ENCODE data around the gene CBX2.

CBX2 gene

DNA sequence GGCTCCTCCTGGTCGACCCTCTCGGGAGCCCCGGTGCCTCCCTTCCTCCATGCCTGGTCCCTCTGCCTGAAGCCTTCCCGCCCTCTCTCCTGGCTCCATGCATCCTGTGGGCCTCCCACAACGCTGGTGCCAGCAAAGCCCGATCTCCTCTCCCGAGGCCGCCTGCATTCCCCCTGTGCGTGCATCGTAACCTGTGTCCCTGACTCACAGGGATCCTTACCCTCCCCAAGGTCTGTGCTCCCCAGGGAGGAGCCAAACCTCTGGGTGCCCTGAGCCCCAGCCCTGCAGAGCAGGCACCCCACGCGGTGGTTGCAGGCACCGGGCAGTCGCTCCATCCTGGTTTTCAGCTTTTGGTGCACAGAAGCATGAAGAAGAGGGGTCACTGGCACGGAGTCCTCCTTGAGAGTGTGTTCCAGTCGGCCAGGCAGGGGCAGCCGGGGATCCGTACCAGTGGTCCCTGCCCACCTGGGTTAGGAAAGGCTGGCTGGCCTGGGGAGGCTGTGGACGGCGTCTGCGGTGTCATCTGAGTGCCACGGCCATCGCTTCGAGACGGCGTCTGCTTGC lies 49.0 kb upstream of the CBX2 start:
- ATAC-seq: peak; percentile 57
- TF ChIP-seq OSR1 (CRISPR knock-in tag; IDR thresholded peaks at IDR 0.05) (no peak), TCF4 (CRISPR knock-in tag; IDR thresholded peaks at IDR 0.05; ENCODE audit: borderline replicate concordance) (no peak), SNAI2 (CRISPR knock-in tag; IDR thresholded peaks at IDR 0.05) (no peak), PPARA (CRISPR knock-in tag; IDR thresholded peaks at IDR 0.05; ENCODE audit: borderline replicate concordance) (no peak), ARNTL (CRISPR knock-in tag; IDR thresholded peaks at IDR 0.05; ENCODE audit: borderline replicate concordance, low read depth) (no peak), TOX (CRISPR knock-in tag; IDR thresholded peaks at IDR 0.05; ENCODE audit: borderline replicate concordance) (no peak), BACH2 (CRISPR knock-in tag; IDR thresholded peaks at IDR 0.05; ENCODE audit: borderline replicate concordance) (no peak), ISL1 (CRISPR knock-in tag; IDR thresholded peaks at IDR 0.05) (no peak), ZFP3 (CRISPR knock-in tag; IDR thresholded peaks at IDR 0.05) (no peak), CSDC2 (CRISPR knock-in tag; IDR thresholded peaks at IDR 0.05) (no peak), ZNF70 (CRISPR knock-in tag; IDR thresholded peaks at IDR 0.05) (no peak), ZNF565 (CRISPR knock-in tag; conservative IDR thresholded peaks at IDR 0.05; ENCODE audit: low read depth) (no peak)
- TF ChIP-seq, protein P1, sequence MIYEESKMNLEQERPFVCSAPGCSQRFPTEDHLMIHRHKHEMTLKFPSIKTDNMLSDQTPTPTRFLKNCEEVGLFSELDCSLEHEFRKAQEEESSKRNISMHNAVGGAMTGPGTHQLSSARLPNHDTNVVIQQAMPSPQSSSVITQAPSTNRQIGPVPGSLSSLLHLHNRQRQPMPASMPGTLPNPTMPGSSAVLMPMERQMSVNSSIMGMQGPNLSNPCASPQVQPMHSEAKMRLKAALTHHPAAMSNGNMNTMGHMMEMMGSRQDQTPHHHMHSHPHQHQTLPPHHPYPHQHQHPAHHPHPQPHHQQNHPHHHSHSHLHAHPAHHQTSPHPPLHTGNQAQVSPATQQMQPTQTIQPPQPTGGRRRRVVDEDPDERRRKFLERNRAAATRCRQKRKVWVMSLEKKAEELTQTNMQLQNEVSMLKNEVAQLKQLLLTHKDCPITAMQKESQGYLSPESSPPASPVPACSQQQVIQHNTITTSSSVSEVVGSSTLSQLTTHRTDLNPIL (CRISPR knock-in tag; IDR thresholded peaks at IDR 0.05; ENCODE audit: low read depth): no peak
- TF ChIP-seq, protein P2, sequence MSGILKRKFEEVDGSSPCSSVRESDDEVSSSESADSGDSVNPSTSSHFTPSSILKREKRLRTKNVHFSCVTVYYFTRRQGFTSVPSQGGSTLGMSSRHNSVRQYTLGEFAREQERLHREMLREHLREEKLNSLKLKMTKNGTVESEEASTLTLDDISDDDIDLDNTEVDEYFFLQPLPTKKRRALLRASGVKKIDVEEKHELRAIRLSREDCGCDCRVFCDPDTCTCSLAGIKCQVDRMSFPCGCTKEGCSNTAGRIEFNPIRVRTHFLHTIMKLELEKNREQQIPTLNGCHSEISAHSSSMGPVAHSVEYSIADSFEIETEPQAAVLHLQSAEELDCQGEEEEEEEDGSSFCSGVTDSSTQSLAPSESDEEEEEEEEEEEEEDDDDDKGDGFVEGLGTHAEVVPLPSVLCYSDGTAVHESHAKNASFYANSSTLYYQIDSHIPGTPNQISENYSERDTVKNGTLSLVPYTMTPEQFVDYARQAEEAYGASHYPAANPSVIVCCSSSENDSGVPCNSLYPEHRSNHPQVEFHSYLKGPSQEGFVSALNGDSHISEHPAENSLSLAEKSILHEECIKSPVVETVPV (CRISPR knock-in tag; IDR thresholded peaks at IDR 0.05): no peak
- TF ChIP-seq, protein P3, sequence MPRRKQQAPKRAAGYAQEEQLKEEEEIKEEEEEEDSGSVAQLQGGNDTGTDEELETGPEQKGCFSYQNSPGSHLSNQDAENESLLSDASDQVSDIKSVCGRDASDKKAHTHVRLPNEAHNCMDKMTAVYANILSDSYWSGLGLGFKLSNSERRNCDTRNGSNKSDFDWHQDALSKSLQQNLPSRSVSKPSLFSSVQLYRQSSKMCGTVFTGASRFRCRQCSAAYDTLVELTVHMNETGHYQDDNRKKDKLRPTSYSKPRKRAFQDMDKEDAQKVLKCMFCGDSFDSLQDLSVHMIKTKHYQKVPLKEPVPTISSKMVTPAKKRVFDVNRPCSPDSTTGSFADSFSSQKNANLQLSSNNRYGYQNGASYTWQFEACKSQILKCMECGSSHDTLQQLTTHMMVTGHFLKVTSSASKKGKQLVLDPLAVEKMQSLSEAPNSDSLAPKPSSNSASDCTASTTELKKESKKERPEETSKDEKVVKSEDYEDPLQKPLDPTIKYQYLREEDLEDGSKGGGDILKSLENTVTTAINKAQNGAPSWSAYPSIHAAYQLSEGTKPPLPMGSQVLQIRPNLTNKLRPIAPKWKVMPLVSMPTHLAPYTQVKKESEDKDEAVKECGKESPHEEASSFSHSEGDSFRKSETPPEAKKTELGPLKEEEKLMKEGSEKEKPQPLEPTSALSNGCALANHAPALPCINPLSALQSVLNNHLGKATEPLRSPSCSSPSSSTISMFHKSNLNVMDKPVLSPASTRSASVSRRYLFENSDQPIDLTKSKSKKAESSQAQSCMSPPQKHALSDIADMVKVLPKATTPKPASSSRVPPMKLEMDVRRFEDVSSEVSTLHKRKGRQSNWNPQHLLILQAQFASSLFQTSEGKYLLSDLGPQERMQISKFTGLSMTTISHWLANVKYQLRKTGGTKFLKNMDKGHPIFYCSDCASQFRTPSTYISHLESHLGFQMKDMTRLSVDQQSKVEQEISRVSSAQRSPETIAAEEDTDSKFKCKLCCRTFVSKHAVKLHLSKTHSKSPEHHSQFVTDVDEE (CRISPR knock-in tag; IDR thresholded peaks at IDR 0.05): no peak
- TF ChIP-seq, protein P4, sequence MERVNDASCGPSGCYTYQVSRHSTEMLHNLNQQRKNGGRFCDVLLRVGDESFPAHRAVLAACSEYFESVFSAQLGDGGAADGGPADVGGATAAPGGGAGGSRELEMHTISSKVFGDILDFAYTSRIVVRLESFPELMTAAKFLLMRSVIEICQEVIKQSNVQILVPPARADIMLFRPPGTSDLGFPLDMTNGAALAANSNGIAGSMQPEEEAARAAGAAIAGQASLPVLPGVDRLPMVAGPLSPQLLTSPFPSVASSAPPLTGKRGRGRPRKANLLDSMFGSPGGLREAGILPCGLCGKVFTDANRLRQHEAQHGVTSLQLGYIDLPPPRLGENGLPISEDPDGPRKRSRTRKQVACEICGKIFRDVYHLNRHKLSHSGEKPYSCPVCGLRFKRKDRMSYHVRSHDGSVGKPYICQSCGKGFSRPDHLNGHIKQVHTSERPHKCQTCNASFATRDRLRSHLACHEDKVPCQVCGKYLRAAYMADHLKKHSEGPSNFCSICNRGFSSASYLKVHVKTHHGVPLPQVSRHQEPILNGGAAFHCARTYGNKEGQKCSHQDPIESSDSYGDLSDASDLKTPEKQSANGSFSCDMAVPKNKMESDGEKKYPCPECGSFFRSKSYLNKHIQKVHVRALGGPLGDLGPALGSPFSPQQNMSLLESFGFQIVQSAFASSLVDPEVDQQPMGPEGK (CRISPR knock-in tag; IDR thresholded peaks at IDR 0.05; ENCODE audit: borderline replicate concordance): no peak

DNA sequence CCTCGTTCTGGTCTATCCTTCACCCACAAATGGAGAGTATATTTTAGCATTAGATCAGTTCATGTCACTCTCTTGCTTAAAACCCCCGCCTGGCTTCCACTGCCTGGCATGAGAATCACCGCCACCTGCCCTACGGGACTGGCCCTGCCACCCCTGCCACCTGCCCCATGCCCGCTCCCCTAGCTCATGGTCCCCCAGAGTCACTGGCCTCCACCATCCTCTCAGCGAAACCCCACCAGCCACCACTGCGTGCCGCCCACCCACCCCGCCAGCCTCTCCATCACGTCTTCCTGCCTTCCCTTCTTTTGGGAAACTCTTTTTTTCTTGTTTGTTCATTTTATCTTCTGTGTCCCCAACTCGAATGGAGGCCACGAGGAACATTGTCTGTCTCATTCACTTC lies 48.2 kb upstream of the CBX2 start:
- no peak for ATAC-seq
- TF ChIP-seq ESRRG (CRISPR knock-in tag; IDR thresholded peaks at IDR 0.05) (no peak), PPARA (CRISPR knock-in tag; IDR thresholded peaks at IDR 0.05; ENCODE audit: borderline replicate concordance) (no peak), TCF4 (CRISPR knock-in tag; IDR thresholded peaks at IDR 0.05; ENCODE audit: borderline replicate concordance) (no peak), ARNTL (CRISPR knock-in tag; IDR thresholded peaks at IDR 0.05; ENCODE audit: borderline replicate concordance, low read depth) (no peak), CSDC2 (CRISPR knock-in tag; IDR thresholded peaks at IDR 0.05) (no peak), ZFP30 (CRISPR knock-in tag; IDR thresholded peaks at IDR 0.05) (no peak), ZFP3 (CRISPR knock-in tag; IDR thresholded peaks at IDR 0.05) (no peak), ISL1 (CRISPR knock-in tag; IDR thresholded peaks at IDR 0.05) (no peak), ZNF565 (CRISPR knock-in tag; conservative IDR thresholded peaks at IDR 0.05; ENCODE audit: low read depth) (no peak), ZC3H10 (CRISPR knock-in tag; IDR thresholded peaks at IDR 0.05) (no peak), RARB (CRISPR knock-in tag; IDR thresholded peaks at IDR 0.05) (no peak), OSR1 (CRISPR knock-in tag; IDR thresholded peaks at IDR 0.05) (no peak), GLIS3 (CRISPR knock-in tag; IDR thresholded peaks at IDR 0.05) (no peak)
- TF ChIP-seq, protein P1 (CRISPR knock-in tag; IDR thresholded peaks at IDR 0.05; ENCODE audit: low read depth): no peak
- TF ChIP-seq, protein P4 (CRISPR knock-in tag; IDR thresholded peaks at IDR 0.05; ENCODE audit: borderline replicate concordance): no peak
- TF ChIP-seq, protein P5, sequence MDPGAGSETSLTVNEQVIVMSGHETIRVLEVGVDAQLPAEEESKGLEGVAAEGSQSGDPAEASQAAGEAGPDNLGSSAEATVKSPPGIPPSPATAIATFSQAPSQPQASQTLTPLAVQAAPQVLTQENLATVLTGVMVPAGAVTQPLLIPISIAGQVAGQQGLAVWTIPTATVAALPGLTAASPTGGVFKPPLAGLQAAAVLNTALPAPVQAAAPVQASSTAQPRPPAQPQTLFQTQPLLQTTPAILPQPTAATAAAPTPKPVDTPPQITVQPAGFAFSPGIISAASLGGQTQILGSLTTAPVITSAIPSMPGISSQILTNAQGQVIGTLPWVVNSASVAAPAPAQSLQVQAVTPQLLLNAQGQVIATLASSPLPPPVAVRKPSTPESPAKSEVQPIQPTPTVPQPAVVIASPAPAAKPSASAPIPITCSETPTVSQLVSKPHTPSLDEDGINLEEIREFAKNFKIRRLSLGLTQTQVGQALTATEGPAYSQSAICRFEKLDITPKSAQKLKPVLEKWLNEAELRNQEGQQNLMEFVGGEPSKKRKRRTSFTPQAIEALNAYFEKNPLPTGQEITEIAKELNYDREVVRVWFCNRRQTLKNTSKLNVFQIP (CRISPR knock-in tag; IDR thresholded peaks at IDR 0.05; ENCODE audit: borderline replicate concordance, low read depth): no peak
- TF ChIP-seq, protein P2 (CRISPR knock-in tag; IDR thresholded peaks at IDR 0.05): no peak
